Liver (tissue), 9 donors: ENCODE results near the gene ERAP2. TPM values are rescaled to one million over a fixed set of nuclear protein-coding genes. Genes with fewer than 3 reads are reported as not detected.

Experiments used
- DNase-seq: peaks from one replicate; pipeline ENCODE4 v3.0.0-alpha.2; 2017; ENCODE audit warnings: low spot score
- H3K27ac ChIP-seq, 2 donors: one replicate each; pipeline ENCODE4 v1.7.0; 2013; ENCODE audit warnings: inconsistent platforms in 2 of 2, low read length in 2 of 2, control low read depth in 1 of 2, low read depth in 1 of 2, mild to moderate bottlenecking in 1 of 2
- H3K27me3 ChIP-seq, 4 donors: one replicate each; pipeline versions ENCODE4 v1.6.1 to v1.7.0; 2013; ENCODE audit warnings: low read length in 3 of 4, inconsistent platforms in 1 of 4, mild to moderate bottlenecking in 1 of 4, moderate library complexity in 1 of 4; ENCODE audit not compliant: control insufficient read depth in 4 of 4, insufficient read depth in 4 of 4
- H3K36me3 ChIP-seq, 4 donors: one replicate each; pipeline versions ENCODE4 v1.6.1 to v1.7.0; 2013; ENCODE audit warnings: low read length in 3 of 4, mild to moderate bottlenecking in 3 of 4, low read depth in 1 of 4, moderate library complexity in 1 of 4; ENCODE audit not compliant: control insufficient read depth in 4 of 4, insufficient read depth in 3 of 4
- H3K4me1 ChIP-seq, 4 donors: one replicate each; pipeline versions ENCODE4 v1.6.1 to v1.7.0; 2013; ENCODE audit warnings: low read length in 3 of 4, mild to moderate bottlenecking in 3 of 4, moderate library complexity in 1 of 4; ENCODE audit not compliant: control insufficient read depth in 4 of 4, insufficient read depth in 4 of 4
- H3K4me3 ChIP-seq, 3 donors: one replicate each; pipeline versions ENCODE4 v1.6.1 to v1.7.0; 2013; ENCODE audit warnings: low read length in 3 of 3, control low read depth in 1 of 3, low read depth in 1 of 3, mild to moderate bottlenecking in 1 of 3
- H3K9ac ChIP-seq, 2 donors: one replicate each; pipeline ENCODE4 v1.7.0; 2013; ENCODE audit warnings: low read length in 2 of 2, mild to moderate bottlenecking in 2 of 2, moderate library complexity in 2 of 2, control low read depth in 1 of 2, low read depth in 1 of 2
- H3K9me3 ChIP-seq, 4 donors: one replicate each; pipeline versions ENCODE4 v1.6.1 to v1.7.0; 2013; ENCODE audit warnings: low read length in 3 of 4; ENCODE audit not compliant: control insufficient read depth in 4 of 4
- EGR1 ChIP-seq, 2 donors: IDR thresholded peaks; 2 replicates each; pipeline ENCODE4 v1.6.1; 2016 to 2018; ENCODE audit warnings: antibody characterized with exemption in 2 of 2, low read depth in 2 of 2
- FOXA1 ChIP-seq: IDR thresholded peaks from 2 replicates; pipeline ENCODE4 v1.6.1; 2016; ENCODE audit warnings: antibody characterized with exemption
- FOXA2 ChIP-seq: IDR thresholded peaks from 2 replicates; pipeline ENCODE4 v1.6.1; 2016; ENCODE audit warnings: antibody characterized with exemption
- GABPA ChIP-seq, 2 donors: IDR thresholded peaks in 1 of 2; conservative IDR thresholded peaks in 1 of 2; 2 replicates each; pipeline ENCODE4 v1.6.1; 2016; ENCODE audit warnings: antibody characterized with exemption in 2 of 2, mild to moderate bottlenecking in 1 of 2, moderate library complexity in 1 of 2
- HNF4A ChIP-seq, 2 donors: conservative IDR thresholded peaks; 2 replicates each; pipeline ENCODE4 v1.6.1; 2016; ENCODE audit warnings: antibody characterized with exemption in 2 of 2, mild to moderate bottlenecking in 2 of 2
- HNF4G ChIP-seq: IDR thresholded peaks from 2 replicates; pipeline ENCODE4 v1.6.1; 2016; ENCODE audit warnings: antibody characterized with exemption
- JUND ChIP-seq, 2 donors: IDR thresholded peaks; 2 replicates each; pipeline ENCODE4 v1.6.1; 2016; ENCODE audit warnings: antibody characterized with exemption in 2 of 2
- RAD21 ChIP-seq, 2 donors: IDR thresholded peaks; 2 replicates each; pipeline ENCODE4 v1.6.1; 2016; ENCODE audit warnings: antibody characterized with exemption in 2 of 2, mild to moderate bottlenecking in 2 of 2
- RXRA ChIP-seq, 2 donors: IDR thresholded peaks; 2 replicates each; pipeline ENCODE4 v1.6.1; 2017 to 2018; ENCODE audit warnings: antibody characterized with exemption in 2 of 2, mild to moderate bottlenecking in 1 of 2
- SP1 ChIP-seq: IDR thresholded peaks from 2 replicates; pipeline ENCODE4 v1.6.1; 2018; ENCODE audit warnings: antibody characterized with exemption, mild to moderate bottlenecking
- TAF1 ChIP-seq: conservative IDR thresholded peaks from 2 replicates; pipeline ENCODE4 v1.6.1; 2016; ENCODE audit warnings: antibody characterized with exemption, mild to moderate bottlenecking
- YY1 ChIP-seq: IDR thresholded peaks from 2 replicates; pipeline ENCODE4 v1.6.1; 2016; ENCODE audit warnings: antibody characterized with exemption, mild to moderate bottlenecking
- ZBTB33 ChIP-seq: IDR thresholded peaks from 2 replicates; pipeline ENCODE4 v1.6.1; 2016; ENCODE audit warnings: antibody characterized with exemption
- whole genome bisulfite sequencing: extraction: QIAGEN DNeasy Blood & Tissue Kit; methylation state at CpG from one replicate; pipeline ENCODE4 v1.1.7; 2013; 5-methylcytosine and 5-hydroxymethylcytosine counted together
- polyA plus RNA-seq, 2 donors: library from polyadenylated mRNA; stranded (reverse) in 1 of 2; unstranded in 1 of 2; fragments of 200-250 nt in 1 of 2; fragments of >200 nt in 1 of 2; fragmentation: Nextera tagmentation in 1 of 2; extraction: Ambion mirVana in 1 of 2; gene quantifications; one replicate each; pipeline versions ENCODE4 v1.2.1 to v1.2.3, GENCODE V29; 2013 to 2015
- total RNA-seq, 2 donors: library from RNA; depleted of rRNA; stranded (reverse); fragments of >200 nt; gene quantifications; one replicate each; pipeline ENCODE4 v1.2.3, GENCODE V29; 2014
- TF ChIP-seq, protein P1 (sequence below): IDR thresholded peaks from 2 replicates; pipeline ENCODE4 v1.6.1; 2016; ENCODE audit warnings: antibody characterized with exemption, mild to moderate bottlenecking
- TF ChIP-seq, protein P2 (sequence below): IDR thresholded peaks from 2 replicates; pipeline ENCODE4 v1.6.1; 2016; ENCODE audit warnings: antibody characterized with exemption
- TF ChIP-seq, protein P3 (sequence below): fragments of 150-350 bp; IDR thresholded peaks from 2 replicates; pipeline ENCODE4 v1.5.1; 2017; ENCODE audit warnings: improper control_type of control experiment, low read depth, low read length; ENCODE audit not compliant: missing input control
- donor health status: healthy.
- donor health status: healthy.
- donor health status: healthy.
- donor health status: healthy.
- donor health status: healthy.

ERAP2 gene
- total and polyA plus RNA-seq, 4 donors: 1.8 to 15.5 (median 10.7) TPM

- peak; percentile 55 for DNase-seq
- Histone ChIP-seq H3K36me3 (peaks cover 0 to 2% (median 0%) of the 10 kb centered on the region in 4 donors), H3K9ac (peak overlapping the region; percentile 80 to 82), H3K27ac (peak overlapping the region; percentile 91 to 96), H3K4me1 (peaks cover 0 to 30% (median 21%) of the 10 kb centered on the region in 4 donors), H3K4me3 (peak overlapping the region; percentile 78 to 94 (median 84)), H3K27me3 (no peaks in the 10 kb centered on the region), H3K9me3 (no peaks in the 10 kb centered on the region)
- under 1% methylated on average over 27 of the region's 27 CpGs for WGBS
- TF ChIP-seq HNF4A (conservative IDR thresholded peaks at IDR 0.05) (no peak), FOXA2 (no peak), EGR1 (IDR thresholded peaks at IDR 0.05; ENCODE audit: low read depth in 2 of 2) (no peak), RAD21 (IDR thresholded peaks at IDR 0.05) (no peak), FOXA1 (no peak), TAF1 (no peak), RXRA (IDR thresholded peaks at IDR 0.05) (no peak), SP1 (no peak), JUND (IDR thresholded peaks at IDR 0.05) (no peak), HNF4G (no peak)
- TF ChIP-seq, protein P1, sequence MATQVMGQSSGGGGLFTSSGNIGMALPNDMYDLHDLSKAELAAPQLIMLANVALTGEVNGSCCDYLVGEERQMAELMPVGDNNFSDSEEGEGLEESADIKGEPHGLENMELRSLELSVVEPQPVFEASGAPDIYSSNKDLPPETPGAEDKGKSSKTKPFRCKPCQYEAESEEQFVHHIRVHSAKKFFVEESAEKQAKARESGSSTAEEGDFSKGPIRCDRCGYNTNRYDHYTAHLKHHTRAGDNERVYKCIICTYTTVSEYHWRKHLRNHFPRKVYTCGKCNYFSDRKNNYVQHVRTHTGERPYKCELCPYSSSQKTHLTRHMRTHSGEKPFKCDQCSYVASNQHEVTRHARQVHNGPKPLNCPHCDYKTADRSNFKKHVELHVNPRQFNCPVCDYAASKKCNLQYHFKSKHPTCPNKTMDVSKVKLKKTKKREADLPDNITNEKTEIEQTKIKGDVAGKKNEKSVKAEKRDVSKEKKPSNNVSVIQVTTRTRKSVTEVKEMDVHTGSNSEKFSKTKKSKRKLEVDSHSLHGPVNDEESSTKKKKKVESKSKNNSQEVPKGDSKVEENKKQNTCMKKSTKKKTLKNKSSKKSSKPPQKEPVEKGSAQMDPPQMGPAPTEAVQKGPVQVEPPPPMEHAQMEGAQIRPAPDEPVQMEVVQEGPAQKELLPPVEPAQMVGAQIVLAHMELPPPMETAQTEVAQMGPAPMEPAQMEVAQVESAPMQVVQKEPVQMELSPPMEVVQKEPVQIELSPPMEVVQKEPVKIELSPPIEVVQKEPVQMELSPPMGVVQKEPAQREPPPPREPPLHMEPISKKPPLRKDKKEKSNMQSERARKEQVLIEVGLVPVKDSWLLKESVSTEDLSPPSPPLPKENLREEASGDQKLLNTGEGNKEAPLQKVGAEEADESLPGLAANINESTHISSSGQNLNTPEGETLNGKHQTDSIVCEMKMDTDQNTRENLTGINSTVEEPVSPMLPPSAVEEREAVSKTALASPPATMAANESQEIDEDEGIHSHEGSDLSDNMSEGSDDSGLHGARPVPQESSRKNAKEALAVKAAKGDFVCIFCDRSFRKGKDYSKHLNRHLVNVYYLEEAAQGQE: no peak
- TF ChIP-seq, protein P2, sequence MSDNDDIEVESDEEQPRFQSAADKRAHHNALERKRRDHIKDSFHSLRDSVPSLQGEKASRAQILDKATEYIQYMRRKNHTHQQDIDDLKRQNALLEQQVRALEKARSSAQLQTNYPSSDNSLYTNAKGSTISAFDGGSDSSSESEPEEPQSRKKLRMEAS: no peak
- TF ChIP-seq, protein P3, sequence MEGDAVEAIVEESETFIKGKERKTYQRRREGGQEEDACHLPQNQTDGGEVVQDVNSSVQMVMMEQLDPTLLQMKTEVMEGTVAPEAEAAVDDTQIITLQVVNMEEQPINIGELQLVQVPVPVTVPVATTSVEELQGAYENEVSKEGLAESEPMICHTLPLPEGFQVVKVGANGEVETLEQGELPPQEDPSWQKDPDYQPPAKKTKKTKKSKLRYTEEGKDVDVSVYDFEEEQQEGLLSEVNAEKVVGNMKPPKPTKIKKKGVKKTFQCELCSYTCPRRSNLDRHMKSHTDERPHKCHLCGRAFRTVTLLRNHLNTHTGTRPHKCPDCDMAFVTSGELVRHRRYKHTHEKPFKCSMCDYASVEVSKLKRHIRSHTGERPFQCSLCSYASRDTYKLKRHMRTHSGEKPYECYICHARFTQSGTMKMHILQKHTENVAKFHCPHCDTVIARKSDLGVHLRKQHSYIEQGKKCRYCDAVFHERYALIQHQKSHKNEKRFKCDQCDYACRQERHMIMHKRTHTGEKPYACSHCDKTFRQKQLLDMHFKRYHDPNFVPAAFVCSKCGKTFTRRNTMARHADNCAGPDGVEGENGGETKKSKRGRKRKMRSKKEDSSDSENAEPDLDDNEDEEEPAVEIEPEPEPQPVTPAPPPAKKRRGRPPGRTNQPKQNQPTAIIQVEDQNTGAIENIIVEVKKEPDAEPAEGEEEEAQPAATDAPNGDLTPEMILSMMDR: no peak
Observed at GRCh38 chr5:96936431-96937320, 60.4 kb downstream of the ERAP2 start.

DNA sequence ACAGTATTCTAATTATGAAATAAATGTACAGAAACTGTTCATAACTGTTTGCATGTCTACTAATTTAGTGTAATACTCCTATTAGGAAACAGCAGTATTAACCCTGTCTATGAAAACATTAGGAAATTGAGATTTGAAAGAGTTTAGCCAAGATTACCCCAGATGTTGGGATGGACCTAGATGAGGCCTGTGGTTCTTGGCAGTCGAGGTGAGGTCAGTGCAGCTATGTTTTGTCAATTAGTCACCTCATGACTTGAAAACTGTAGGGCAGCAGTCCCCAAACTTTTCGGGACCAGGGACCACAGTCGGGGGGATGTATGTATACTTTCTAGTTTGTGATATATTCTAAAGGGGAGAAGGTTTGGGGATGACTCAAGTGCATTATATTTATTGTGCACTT lies 64.3 kb downstream of the ERAP2 start:
- Histone ChIP-seq H3K36me3 (peaks cover 0 to 3% (median 0%) of the 10 kb centered on the region in 4 donors), H3K4me1 (peaks cover 2 to 17% (median 9%) of the 10 kb centered on the region in 4 donors), H3K9me3 (no peaks in the 10 kb centered on the region), H3K4me3 (no peak overlapping the region), H3K27ac (no peak overlapping the region), H3K27me3 (no peaks in the 10 kb centered on the region), H3K9ac (no peak overlapping the region)
- WGBS: 90% methylated on average over 3 of the region's 3 CpGs
- no peak for DNase-seq
- TF ChIP-seq, protein P3: no peak
- TF ChIP-seq FOXA1: no peak
- TF ChIP-seq TAF1: no peak
- no peak for TF ChIP-seq HNF4A (conservative IDR thresholded peaks at IDR 0.05)
- no peak for TF ChIP-seq EGR1 (IDR thresholded peaks at IDR 0.05; ENCODE audit: low read depth in 2 of 2)
- no peak for TF ChIP-seq FOXA2
- no peak for TF ChIP-seq GABPA (IDR thresholded peaks at IDR 0.05 in 1 of 2, conservative IDR thresholded peaks at IDR 0.05 in 1 of 2)
- TF ChIP-seq ZBTB33: no peak
- TF ChIP-seq YY1: no peak
- TF ChIP-seq, protein P1: no peak
- TF ChIP-seq RAD21 (IDR thresholded peaks at IDR 0.05): no peak
- TF ChIP-seq RXRA (IDR thresholded peaks at IDR 0.05): no peak
